Smooth muscle cell (in vitro differentiated cells): ENCODE measurements around the gene KDM5B. TPM values are rescaled to one million over a fixed set of nuclear protein-coding genes. Genes with fewer than 3 reads are reported as not detected.

Source experiments
- DNase-seq: peaks from one replicate; lab custom pipeline; 2025; ENCODE audit not compliant: unreplicated experiment; lab: John Stamatoyannopoulos, UW
- H2AFZ ChIP-seq: fragments of 200-600 bp; sonication (generic); 2 replicates; pipeline ENCODE4 v1.6.0; 2016; ENCODE audit warnings: antibody characterized with exemption, low read depth, mild to moderate bottlenecking
- H3F3A ChIP-seq: fragments of 200-600 bp; sonication (generic); 2 replicates; pipeline ENCODE4 v1.6.0; 2017; ENCODE audit warnings: antibody characterized with exemption, low read depth
- H3K27ac ChIP-seq: fragments of 200-600 bp; sonication (generic); 2 replicates; pipeline ENCODE4 v1.5.1; 2016; ENCODE audit warnings: low read depth, mild to moderate bottlenecking
- H3K27me3 ChIP-seq: fragments of 200-600 bp; sonication (generic); 2 replicates; pipeline ENCODE4 v1.6.1; 2016; ENCODE audit warnings: low read depth, mild to moderate bottlenecking
- H3K36me3 ChIP-seq: fragments of 200-600 bp; sonication (generic); 2 replicates; pipeline ENCODE4 v1.5.1; 2016; ENCODE audit warnings: low read depth
- H3K4me1 ChIP-seq: fragments of 200-600 bp; sonication (generic); 2 replicates; pipeline ENCODE4 v1.5.1; 2016; ENCODE audit warnings: low read depth
- H3K4me2 ChIP-seq: fragments of 200-600 bp; sonication (generic); 2 replicates; pipeline ENCODE4 v1.6.0; 2016; ENCODE audit warnings: mild to moderate bottlenecking
- H3K4me3 ChIP-seq: fragments of 200-600 bp; sonication (generic); 2 replicates; pipeline ENCODE4 v1.5.1; 2016; ENCODE audit warnings: mild to moderate bottlenecking
- H3K79me2 ChIP-seq: fragments of 200-600 bp; sonication (generic); 2 replicates; pipeline ENCODE4 v1.6.0; 2016; ENCODE audit warnings: low read depth, mild to moderate bottlenecking
- H3K9ac ChIP-seq: fragments of 200-600 bp; sonication (generic); 2 replicates; pipeline ENCODE4 v1.6.0; 2016; ENCODE audit warnings: low read depth
- H3K9me3 ChIP-seq: fragments of 200-600 bp; sonication (generic); replicated peaks from 2 replicates; pipeline ENCODE4 v1.5.1; 2016; ENCODE audit warnings: low read depth
- H4K20me1 ChIP-seq: fragments of 200-600 bp; sonication (generic); 2 replicates; pipeline ENCODE4 v1.6.0; 2016; ENCODE audit warnings: low read depth
- WGBS: methylation state at CpG from one replicate; pipeline ENCODE4 v1.1.7; 2016; ENCODE audit warnings: low lambda C conversion rate; 5-methylcytosine and 5-hydroxymethylcytosine counted together
- polyA plus RNA-seq: library from polyadenylated mRNA; unstranded; fragments of >200 nt; fragmentation: Nextera tagmentation; extraction: Ambion mirVana; gene quantifications from 2 replicates; pipeline ENCODE4 v1.2.1, GENCODE V29; 2016
- total RNA-seq: library from RNA; depleted of rRNA; stranded (reverse); fragments of >200 nt; gene quantifications from 2 replicates; pipeline ENCODE4 v1.2.3, GENCODE V29; 2014
- TF ChIP-seq, protein P1 (sequence below): fragments of 200-600 bp; sonication (generic); IDR thresholded peaks from 2 replicates; pipeline ENCODE4 v1.5.1; 2017; ENCODE audit warnings: borderline replicate concordance, mild to moderate bottlenecking, antibody characterized with exemption; ENCODE audit not compliant: insufficient read depth, poor library complexity, severe bottlenecking

The KDM5B gene
- total and polyA plus RNA-seq, 2 experiments from 2014 or later = 94.1 to 178 TPM

DNA sequence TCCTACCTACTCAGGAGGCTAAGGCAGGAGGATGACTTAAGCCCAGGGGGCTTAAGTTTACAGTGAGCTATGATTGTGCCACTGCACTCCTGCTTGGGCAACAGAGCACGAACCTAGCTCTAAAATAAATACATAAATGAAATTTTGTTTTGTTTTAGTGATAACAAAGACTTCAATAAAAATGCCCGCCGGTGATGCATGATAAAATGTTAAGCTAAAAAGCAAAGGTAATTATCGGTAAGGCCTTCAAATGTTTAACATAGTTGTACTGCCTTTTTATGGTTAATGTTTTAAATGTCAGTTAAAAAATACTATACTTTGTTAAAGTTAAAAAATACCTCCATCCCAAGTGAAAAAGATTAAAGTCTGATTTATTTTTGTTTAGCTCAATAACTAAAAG, 27.0 kb downstream of the KDM5B start:
- DNase-seq = no peak
- H3K36me3 ChIP-seq = no peaks in the 10 kb centered on the region
- peaks cover 100% of the 10 kb centered on the region for H4K20me1 ChIP-seq
- WGBS = 92% methylated on average over 4 of the region's 4 CpGs
- H3F3A ChIP-seq = peaks cover 4% of the 10 kb centered on the region
- peaks cover 100% of the 10 kb centered on the region for H3K79me2 ChIP-seq
- H3K4me2 ChIP-seq = no peak overlapping the region
- no peak overlapping the region for H3K9ac ChIP-seq
- no peak overlapping the region for H3K4me3 ChIP-seq
- H3K4me1 ChIP-seq = no peaks in the 10 kb centered on the region
- H2AFZ ChIP-seq = no peak overlapping the region
- no peak overlapping the region for H3K27ac ChIP-seq
- H3K27me3 ChIP-seq = no peaks in the 10 kb centered on the region
- H3K9me3 ChIP-seq = no peaks in the 10 kb centered on the region
- TF ChIP-seq, protein P1, sequence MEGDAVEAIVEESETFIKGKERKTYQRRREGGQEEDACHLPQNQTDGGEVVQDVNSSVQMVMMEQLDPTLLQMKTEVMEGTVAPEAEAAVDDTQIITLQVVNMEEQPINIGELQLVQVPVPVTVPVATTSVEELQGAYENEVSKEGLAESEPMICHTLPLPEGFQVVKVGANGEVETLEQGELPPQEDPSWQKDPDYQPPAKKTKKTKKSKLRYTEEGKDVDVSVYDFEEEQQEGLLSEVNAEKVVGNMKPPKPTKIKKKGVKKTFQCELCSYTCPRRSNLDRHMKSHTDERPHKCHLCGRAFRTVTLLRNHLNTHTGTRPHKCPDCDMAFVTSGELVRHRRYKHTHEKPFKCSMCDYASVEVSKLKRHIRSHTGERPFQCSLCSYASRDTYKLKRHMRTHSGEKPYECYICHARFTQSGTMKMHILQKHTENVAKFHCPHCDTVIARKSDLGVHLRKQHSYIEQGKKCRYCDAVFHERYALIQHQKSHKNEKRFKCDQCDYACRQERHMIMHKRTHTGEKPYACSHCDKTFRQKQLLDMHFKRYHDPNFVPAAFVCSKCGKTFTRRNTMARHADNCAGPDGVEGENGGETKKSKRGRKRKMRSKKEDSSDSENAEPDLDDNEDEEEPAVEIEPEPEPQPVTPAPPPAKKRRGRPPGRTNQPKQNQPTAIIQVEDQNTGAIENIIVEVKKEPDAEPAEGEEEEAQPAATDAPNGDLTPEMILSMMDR = no peak

DNA sequence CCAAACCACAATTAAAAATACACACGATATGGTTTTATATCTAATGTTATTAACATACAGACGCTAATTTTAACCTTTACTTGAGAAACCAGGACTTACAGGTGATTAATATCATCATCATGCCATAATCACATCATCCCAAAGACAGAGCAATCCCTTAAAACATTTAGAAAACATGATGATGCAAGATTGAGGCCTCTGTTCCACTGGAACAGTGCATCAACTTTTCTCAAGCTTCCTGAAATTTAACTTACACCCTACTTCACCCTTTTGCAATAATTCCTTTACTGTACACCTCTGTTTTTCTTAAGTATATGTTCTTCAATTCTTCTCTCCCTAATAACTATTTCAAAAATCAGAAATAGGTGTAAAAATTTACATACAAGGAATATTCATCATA, 38.1 kb downstream of the KDM5B start:
- TF ChIP-seq, protein P1 = no peak
- no peak overlapping the region for H3K27ac ChIP-seq
- peaks cover 99% of the 10 kb centered on the region for H4K20me1 ChIP-seq
- peaks cover 74% of the 10 kb centered on the region for H3K79me2 ChIP-seq
- WGBS = 97% methylated on average over 2 of the region's 2 CpGs
- peaks cover 17% of the 10 kb centered on the region for H3F3A ChIP-seq
- H3K9ac ChIP-seq = no peak overlapping the region
- peaks cover 33% of the 10 kb centered on the region for H3K36me3 ChIP-seq
- H3K9me3 ChIP-seq = no peaks in the 10 kb centered on the region
- no peak for DNase-seq
- no peak overlapping the region for H3K4me2 ChIP-seq
- H3K4me3 ChIP-seq = no peak overlapping the region
- no peaks in the 10 kb centered on the region for H3K4me1 ChIP-seq
- H3K27me3 ChIP-seq = no peaks in the 10 kb centered on the region
- H2AFZ ChIP-seq = no peak overlapping the region

DNA sequence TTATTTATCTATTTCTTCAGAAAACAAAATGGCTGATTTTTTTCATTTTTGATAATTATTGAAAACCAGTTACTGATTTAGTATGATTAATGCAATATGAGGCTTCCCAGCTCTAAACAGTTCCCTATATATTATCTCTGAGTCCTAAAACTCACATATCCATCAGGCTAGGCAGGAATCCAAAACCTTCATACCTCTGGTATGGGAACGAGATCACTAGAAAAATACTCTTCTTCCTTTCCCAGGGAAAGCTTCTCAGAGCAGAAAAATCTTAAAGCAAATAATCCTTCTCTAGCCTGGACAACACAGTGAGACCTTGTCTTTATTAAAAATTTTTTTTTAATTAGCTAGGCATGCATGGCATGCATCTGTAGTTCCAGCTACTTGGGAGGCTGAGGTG, 42.5 kb downstream of the KDM5B start:
- Histone ChIP-seq H3K4me1 (no peaks in the 10 kb centered on the region), H3K9me3 (no peaks in the 10 kb centered on the region), H3K36me3 (peaks cover 50% of the 10 kb centered on the region), H3K4me2 (no peak overlapping the region), H3K27ac (no peak overlapping the region), H2AFZ (no peak overlapping the region), H3K79me2 (peaks cover 59% of the 10 kb centered on the region), H3K4me3 (no peak overlapping the region), H3F3A (peaks cover 17% of the 10 kb centered on the region), H3K27me3 (no peaks in the 10 kb centered on the region), H3K9ac (no peak overlapping the region), H4K20me1 (peaks cover 95% of the 10 kb centered on the region)
- TF ChIP-seq, protein P1 = no peak
- 93% methylated on average over 1 of the region's 1 CpG for WGBS
- no peak for DNase-seq

DNA sequence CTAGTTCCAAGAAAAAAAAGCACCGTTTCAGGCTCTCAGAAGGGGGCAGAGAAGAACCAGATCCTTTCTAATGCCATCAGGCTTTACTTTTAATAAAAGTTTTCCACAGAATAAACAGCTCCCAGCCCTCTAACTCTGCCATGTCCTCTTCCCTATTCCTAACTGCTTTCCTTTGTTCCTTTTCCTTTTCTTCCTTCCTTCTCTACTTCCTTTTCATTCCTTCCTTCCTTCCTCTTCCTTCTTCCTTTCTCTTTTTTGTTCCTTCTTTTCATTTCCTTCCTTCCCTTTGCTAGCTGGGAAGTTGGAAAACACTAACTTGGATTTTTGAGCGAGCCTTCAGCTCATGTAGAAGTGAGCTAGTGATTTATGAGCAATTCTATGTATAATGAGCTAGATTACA, 46.2 kb downstream of the KDM5B start:
- Histone ChIP-seq H3K4me1 (no peaks in the 10 kb centered on the region), H2AFZ (no peak overlapping the region), H3K27me3 (no peaks in the 10 kb centered on the region), H3K4me2 (no peak overlapping the region), H4K20me1 (peaks cover 83% of the 10 kb centered on the region), H3K36me3 (peaks cover 64% of the 10 kb centered on the region), H3K27ac (peak overlapping the region; percentile 8), H3F3A (peaks cover 7% of the 10 kb centered on the region), H3K9me3 (no peaks in the 10 kb centered on the region), H3K79me2 (peaks cover 32% of the 10 kb centered on the region), H3K4me3 (no peak overlapping the region), H3K9ac (no peak overlapping the region)
- TF ChIP-seq, protein P1 = no peak
- 93% methylated on average over 2 of the region's 2 CpGs for WGBS
- no peak for DNase-seq
